Measurements from ENCODE around the gene DLX3. TPM values are rescaled to one million over a fixed set of nuclear protein-coding genes. Genes with fewer than 3 reads are reported as not detected.

DLX3 gene
- total RNA-seq, 1 experiment from 2014 or later, result 1.2 TPM

DNA sequence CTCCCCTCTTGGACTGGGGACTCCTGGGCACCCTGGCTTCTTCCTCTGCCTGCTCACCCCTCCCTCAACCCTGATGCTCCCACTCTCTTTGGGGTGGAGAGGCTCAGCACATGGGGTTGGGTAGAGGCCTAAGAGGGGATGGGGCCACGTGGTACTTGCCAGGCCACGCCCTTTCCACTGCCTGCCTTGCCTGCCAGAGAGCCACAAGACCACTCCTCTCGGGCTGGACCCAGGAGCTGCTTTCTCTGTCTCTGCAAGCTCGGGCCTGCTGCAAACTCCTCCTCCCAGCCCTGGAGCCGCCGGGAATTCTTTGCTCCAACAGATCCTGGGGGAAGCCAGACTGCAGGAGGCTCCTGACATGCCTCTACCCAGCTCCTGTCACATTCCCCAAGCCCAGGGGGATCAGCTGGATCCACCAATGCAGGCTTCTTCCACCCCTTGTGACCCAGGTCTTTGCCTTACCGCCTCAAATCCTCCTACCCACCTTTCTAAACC lies 14.3 kb downstream of the DLX3 start:
- H3K4me3 ChIP-seq, result no peak overlapping the region
- H3K4me2 ChIP-seq, result no peak overlapping the region
- H3K27ac ChIP-seq, result no peak overlapping the region
- no peaks in the 10 kb centered on the region for H3F3A ChIP-seq (ENCODE audit: insufficient read depth, low read depth)
- no peaks in the 10 kb centered on the region for H3K9me2 ChIP-seq (ENCODE audit: insufficient read depth)
- BruUV-seq (replicated peaks), result no TSS peak
- TF ChIP-seq EZH2 (IDR thresholded peaks at IDR 0.05; ENCODE audit: low read depth), result no peak
- TF ChIP-seq, protein P1, sequence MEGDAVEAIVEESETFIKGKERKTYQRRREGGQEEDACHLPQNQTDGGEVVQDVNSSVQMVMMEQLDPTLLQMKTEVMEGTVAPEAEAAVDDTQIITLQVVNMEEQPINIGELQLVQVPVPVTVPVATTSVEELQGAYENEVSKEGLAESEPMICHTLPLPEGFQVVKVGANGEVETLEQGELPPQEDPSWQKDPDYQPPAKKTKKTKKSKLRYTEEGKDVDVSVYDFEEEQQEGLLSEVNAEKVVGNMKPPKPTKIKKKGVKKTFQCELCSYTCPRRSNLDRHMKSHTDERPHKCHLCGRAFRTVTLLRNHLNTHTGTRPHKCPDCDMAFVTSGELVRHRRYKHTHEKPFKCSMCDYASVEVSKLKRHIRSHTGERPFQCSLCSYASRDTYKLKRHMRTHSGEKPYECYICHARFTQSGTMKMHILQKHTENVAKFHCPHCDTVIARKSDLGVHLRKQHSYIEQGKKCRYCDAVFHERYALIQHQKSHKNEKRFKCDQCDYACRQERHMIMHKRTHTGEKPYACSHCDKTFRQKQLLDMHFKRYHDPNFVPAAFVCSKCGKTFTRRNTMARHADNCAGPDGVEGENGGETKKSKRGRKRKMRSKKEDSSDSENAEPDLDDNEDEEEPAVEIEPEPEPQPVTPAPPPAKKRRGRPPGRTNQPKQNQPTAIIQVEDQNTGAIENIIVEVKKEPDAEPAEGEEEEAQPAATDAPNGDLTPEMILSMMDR (conservative IDR thresholded peaks at IDR 0.05), result no peak
- intact Hi-C loops (cut with micrococcal nuclease; ENCODE audit: unreplicated experiment), result no loop called here
- H3K9me3 ChIP-seq (ENCODE audit: insufficient read depth, low read depth), result no peaks in the 10 kb centered on the region
- no peaks in the 10 kb centered on the region for H3K36me3 ChIP-seq (ENCODE audit: low read depth)
- CTCF ChIA-PET, result no interaction called here
- POLR2A ChIA-PET (ENCODE audit: unreplicated experiment), result no interaction called here
- no peaks in the 10 kb centered on the region; the same call in 1 of the 2 replicates for H3K27me3 ChIP-seq (ENCODE audit: insufficient read depth, low read depth)
- H4K20me1 ChIP-seq (ENCODE audit: insufficient read depth), result no peaks in the 10 kb centered on the region
- DNase-seq, result no peak
- peaks cover 9% of the 10 kb centered on the region; the same call in 1 of the 2 replicates for H3K4me1 ChIP-seq (replicated peaks; ENCODE audit: insufficient read depth)
- H2AFZ ChIP-seq, result no peak overlapping the region
- H3K79me2 ChIP-seq (ENCODE audit: low read depth), result no peaks in the 10 kb centered on the region

DNA sequence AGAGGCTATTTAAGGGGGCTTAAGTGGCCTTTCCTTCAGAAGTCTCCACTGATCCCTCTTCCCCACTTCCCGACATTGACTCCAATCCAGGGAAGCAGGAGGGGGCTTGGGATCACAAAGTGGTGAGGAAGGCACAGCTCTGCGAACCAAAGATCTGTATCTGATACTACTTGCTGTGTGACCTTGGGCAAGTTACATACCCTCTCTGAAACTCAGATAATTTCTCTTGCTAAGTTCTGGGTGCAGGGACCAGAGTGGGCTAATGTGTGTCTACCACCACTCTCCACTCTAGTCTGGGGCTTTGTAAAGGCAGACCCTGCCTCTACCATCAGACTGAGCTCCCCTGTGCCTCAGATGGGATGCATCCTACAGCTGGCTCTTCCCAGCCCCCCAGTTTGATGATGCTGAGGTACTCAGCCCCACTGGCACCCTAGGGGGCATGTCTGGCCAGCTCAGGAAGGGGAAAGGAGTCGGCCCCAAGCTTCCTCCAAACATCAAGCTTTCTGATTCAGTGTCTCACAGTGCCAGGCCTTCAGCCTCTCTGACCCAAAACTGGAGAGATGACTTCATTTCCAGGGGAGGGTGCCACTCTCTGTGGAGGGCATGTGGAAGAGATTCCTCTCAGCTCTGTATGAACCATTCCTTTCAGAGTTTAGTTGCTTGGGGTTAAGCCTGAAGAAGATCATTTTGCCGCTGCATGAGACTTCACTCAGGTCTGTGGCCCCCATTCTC lies 15.1 kb downstream of the DLX3 start:
- POLR2A ChIA-PET (ENCODE audit: unreplicated experiment), result no interaction called here
- CTCF ChIA-PET, result no interaction called here
- peaks cover 10% of the 10 kb centered on the region; the same call in 1 of the 2 replicates for H3K4me1 ChIP-seq (replicated peaks; ENCODE audit: insufficient read depth)

DNA sequence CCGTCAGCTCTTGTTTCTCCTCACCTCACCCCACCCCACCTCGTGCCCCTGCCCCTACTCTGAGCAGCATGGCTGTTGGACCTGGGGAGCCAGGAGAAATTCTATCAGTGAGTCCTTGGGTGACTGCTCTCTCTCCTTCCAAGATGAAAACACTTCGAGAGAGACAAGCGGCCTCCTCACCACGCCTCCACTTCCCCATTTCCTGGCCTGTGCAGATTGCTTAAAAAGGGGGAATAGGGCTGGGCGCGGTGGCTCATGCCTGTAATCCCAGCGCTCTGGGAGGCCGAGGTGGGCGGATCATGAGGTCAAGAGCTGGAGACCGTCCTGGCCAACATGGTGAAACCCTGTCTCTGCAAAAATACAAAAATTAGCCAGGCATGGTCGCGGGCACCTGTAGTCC lies 16.5 kb downstream of the DLX3 start:
- no peak for DNase-seq
- Histone ChIP-seq H4K20me1 (ENCODE audit: insufficient read depth) (no peaks in the 10 kb centered on the region), H3K79me2 (ENCODE audit: low read depth) (no peaks in the 10 kb centered on the region), H3F3A (ENCODE audit: insufficient read depth, low read depth) (0 out of 2 replicates have a peak, but pooled peaks cover 4% of the 10 kb centered on the region), H3K9me2 (ENCODE audit: insufficient read depth) (no peaks in the 10 kb centered on the region), H3K4me1 (replicated peaks; ENCODE audit: insufficient read depth) (peaks cover 10% of the 10 kb centered on the region; the same call in 1 of the 2 replicates), H3K9me3 (ENCODE audit: insufficient read depth, low read depth) (no peaks in the 10 kb centered on the region), H3K4me3 (no peak overlapping the region), H3K4me2 (no peak overlapping the region), H3K27me3 (ENCODE audit: insufficient read depth, low read depth) (peaks cover 4% of the 10 kb centered on the region; the same call in 1 of the 2 replicates), H3K27ac (no peak overlapping the region), H3K36me3 (ENCODE audit: low read depth) (no peaks in the 10 kb centered on the region), H2AFZ (no peak overlapping the region)
- ChIA-PET CTCF (interaction anchor here (0.6 kb wide), 1 partner anchor 37 kb away, joined by 5 read pairs; no protein-coding TSS in a partner anchor), POLR2A (ENCODE audit: unreplicated experiment) (no interaction called here)
- BruUV-seq (replicated peaks), result no TSS peak
- TF ChIP-seq EZH2 (IDR thresholded peaks at IDR 0.05; ENCODE audit: low read depth), result no peak
- TF ChIP-seq, protein P1 (conservative IDR thresholded peaks at IDR 0.05), result no peak
- intact Hi-C loops (cut with micrococcal nuclease; ENCODE audit: unreplicated experiment), result no loop called here

More for the DNA sequence above, 15.1 kb downstream of the DLX3 start:
- TF ChIP-seq, protein P1 (conservative IDR thresholded peaks at IDR 0.05), result no peak
- no peak for TF ChIP-seq EZH2 (IDR thresholded peaks at IDR 0.05; ENCODE audit: low read depth)
- no peaks in the 10 kb centered on the region for H3F3A ChIP-seq (ENCODE audit: insufficient read depth, low read depth)
- BruUV-seq (replicated peaks), result no TSS peak
- intact Hi-C loops (cut with micrococcal nuclease; ENCODE audit: unreplicated experiment), result no loop called here
- no peaks in the 10 kb centered on the region for H3K9me2 ChIP-seq (ENCODE audit: insufficient read depth)
- H4K20me1 ChIP-seq (ENCODE audit: insufficient read depth), result no peaks in the 10 kb centered on the region
- no peaks in the 10 kb centered on the region for H3K79me2 ChIP-seq (ENCODE audit: low read depth)
- no peaks in the 10 kb centered on the region for H3K36me3 ChIP-seq (ENCODE audit: low read depth)
- H3K4me2 ChIP-seq, result no peak overlapping the region
- no peak for DNase-seq
- no peaks in the 10 kb centered on the region; the same call in 1 of the 2 replicates for H3K27me3 ChIP-seq (ENCODE audit: insufficient read depth, low read depth)
- no peak overlapping the region for H3K4me3 ChIP-seq
- H3K9me3 ChIP-seq (ENCODE audit: insufficient read depth, low read depth), result no peaks in the 10 kb centered on the region
- no peak overlapping the region for H2AFZ ChIP-seq
- no peak overlapping the region for H3K27ac ChIP-seq

All from PC-9 (cell line).